Left lung (tissue), 10 donors: ENCODE measurements around the gene KRTAP29-1. TPM values are rescaled to one million over a fixed set of nuclear protein-coding genes. Genes with fewer than 3 reads are reported as not detected.

Experiments
- ATAC-seq: fragments of 200-7000 bp; cut with Tn5 transposase; one replicate; pipeline ENCODE4 v1.9.1; 2020; ENCODE audit warnings: moderate library complexity
- DNase-seq, 4 donors: peaks; one replicate each; pipeline ENCODE4 v3.0.0-alpha.2; 2013 to 2020
- H3K27ac ChIP-seq, 2 donors: fragments of 200-600 bp; sonication (generic) in 1 of 2; one replicate each; pipeline versions ENCODE4 v1.5.0 to v1.8.0; 2020 to 2021
- H3K27me3 ChIP-seq, 2 donors: fragments of 200-600 bp; sonication (generic) in 1 of 2; one replicate each; pipeline versions ENCODE4 v1.5.0 to v1.8.0; 2020 to 2021
- H3K36me3 ChIP-seq, 2 donors: fragments of 200-600 bp; sonication (generic) in 1 of 2; one replicate each; pipeline versions ENCODE4 v1.5.0 to v1.8.0; 2020 to 2021
- H3K4me1 ChIP-seq, 2 donors: fragments of 200-600 bp; one replicate each; pipeline ENCODE4 v1.8.0; 2021
- H3K4me3 ChIP-seq, 2 donors: fragments of 200-600 bp; sonication (generic) in 1 of 2; one replicate each; pipeline versions ENCODE4 v1.5.0 to v1.8.0; 2020 to 2021; ENCODE audit warnings: mild to moderate bottlenecking in 1 of 2
- H3K9me3 ChIP-seq, 2 donors: fragments of 200-600 bp; sonication (generic) in 1 of 2; one replicate each; pipeline versions ENCODE4 v1.5.0 to v1.8.0; 2020 to 2021
- intact Hi-C, 2 donors: fragments of 100-400 bp; cut with DNase I; formaldehyde crosslinking; loops; one replicate each; pipeline versions ENCODE4 v1.11.2 to v1.14.2; 2022
- polyA plus RNA-seq, 6 donors: library from polyadenylated mRNA; unstranded; fragments of 120-200 nt; gene quantifications; one replicate each; pipeline ENCODE4 v1.2.1, GENCODE V29; 2013; ENCODE audit not compliant: insufficient read length in 6 of 6
- total RNA-seq, 2 donors: library from RNA; stranded (reverse); fragmentation: NEBNext Ultra II Directional; extraction: Animal tissue kit (Norgen Biotek cat#: 25700); gene quantifications; one replicate each; pipeline ENCODE4 v1.2.1, GENCODE V29; 2021
- TF ChIP-seq, protein P1 (sequence below), 2 donors: fragments of 200-600 bp; sonication (generic) in 1 of 2; IDR thresholded peaks; one replicate each; pipeline versions ENCODE4 v1.5.0 to v1.8.0; 2021; ENCODE audit warnings: antibody characterized with exemption in 2 of 2
- donor health status: DM: no; HTN: yes; CAD: no.
- donor health status: DM: no; HTN: no; CAD: no.

KRTAP29-1 gene
- total and polyA plus RNA-seq, 8 donors: not detected

DNA sequence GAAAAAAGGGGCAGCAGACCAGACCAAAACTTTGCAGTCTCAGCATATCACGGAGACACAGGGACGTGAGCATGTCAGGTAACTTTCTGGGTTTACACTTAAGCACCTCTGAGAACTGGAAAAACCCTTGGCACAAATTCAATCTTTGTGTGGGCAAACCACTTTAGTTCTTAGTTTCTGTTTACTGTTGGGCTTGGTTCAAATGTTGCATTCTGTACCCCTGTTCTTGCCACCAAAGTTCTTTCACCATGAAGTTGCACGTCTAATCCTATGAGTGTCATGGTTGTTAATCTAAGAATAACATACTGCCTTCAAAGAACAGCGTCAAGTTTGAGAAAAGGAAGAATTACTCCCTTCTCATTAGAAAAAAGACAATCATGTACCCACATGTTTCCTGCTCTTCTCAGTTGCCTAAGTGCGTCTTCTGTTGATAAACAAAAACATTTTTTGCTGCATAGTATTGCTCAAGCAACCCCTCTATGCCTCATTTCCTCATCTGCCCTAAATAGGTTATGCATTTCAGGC is 36.4 kb upstream of the KRTAP29-1 start:
- H3K4me1 ChIP-seq: peaks cover 0 to 14% of the 10 kb centered on the region in 2 donors
- H3K36me3 ChIP-seq: no peaks in the 10 kb centered on the region
- peaks cover 0 to 7% of the 10 kb centered on the region in 2 donors for H3K9me3 ChIP-seq
- TF ChIP-seq, protein P1, sequence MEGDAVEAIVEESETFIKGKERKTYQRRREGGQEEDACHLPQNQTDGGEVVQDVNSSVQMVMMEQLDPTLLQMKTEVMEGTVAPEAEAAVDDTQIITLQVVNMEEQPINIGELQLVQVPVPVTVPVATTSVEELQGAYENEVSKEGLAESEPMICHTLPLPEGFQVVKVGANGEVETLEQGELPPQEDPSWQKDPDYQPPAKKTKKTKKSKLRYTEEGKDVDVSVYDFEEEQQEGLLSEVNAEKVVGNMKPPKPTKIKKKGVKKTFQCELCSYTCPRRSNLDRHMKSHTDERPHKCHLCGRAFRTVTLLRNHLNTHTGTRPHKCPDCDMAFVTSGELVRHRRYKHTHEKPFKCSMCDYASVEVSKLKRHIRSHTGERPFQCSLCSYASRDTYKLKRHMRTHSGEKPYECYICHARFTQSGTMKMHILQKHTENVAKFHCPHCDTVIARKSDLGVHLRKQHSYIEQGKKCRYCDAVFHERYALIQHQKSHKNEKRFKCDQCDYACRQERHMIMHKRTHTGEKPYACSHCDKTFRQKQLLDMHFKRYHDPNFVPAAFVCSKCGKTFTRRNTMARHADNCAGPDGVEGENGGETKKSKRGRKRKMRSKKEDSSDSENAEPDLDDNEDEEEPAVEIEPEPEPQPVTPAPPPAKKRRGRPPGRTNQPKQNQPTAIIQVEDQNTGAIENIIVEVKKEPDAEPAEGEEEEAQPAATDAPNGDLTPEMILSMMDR (IDR thresholded peaks at IDR 0.05): no peak
- ATAC-seq (peak; percentile 79), DNase-seq (peak in 1 of 4 donors; percentile 46)
- peak overlapping the region in 1 of 2 donors; percentile 8 for H3K27ac ChIP-seq
- H3K27me3 ChIP-seq: no peaks in the 10 kb centered on the region
- intact Hi-C loops: no loop called here
- H3K4me3 ChIP-seq: no peak overlapping the region

DNA sequence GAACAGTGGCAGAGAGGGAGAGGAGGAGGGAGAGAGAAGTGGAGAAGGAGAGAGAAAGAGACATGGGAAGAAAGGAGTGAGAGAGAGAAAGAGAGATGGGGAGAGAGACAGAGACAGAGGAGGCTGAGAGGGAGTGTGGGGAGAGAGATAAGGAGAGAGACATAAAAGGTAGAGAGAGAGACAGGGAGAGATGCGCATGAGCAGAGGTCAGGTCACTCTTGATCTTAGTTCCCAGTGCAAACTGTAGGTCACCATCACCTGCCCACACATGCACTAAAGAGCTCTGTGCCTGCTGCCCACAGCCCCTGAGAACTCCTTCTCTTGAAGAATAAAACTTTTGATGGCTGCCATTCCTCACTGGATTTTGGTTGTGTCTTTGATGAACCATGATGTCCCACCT is 33.1 kb upstream of the KRTAP29-1 start:
- H3K4me3 ChIP-seq: no peak overlapping the region
- DNase-seq (no peak), ATAC-seq (no peak)
- TF ChIP-seq, protein P1 (IDR thresholded peaks at IDR 0.05): no peak
- peaks cover 0 to 14% of the 10 kb centered on the region in 2 donors for H3K4me1 ChIP-seq
- intact Hi-C loops: no loop called here
- H3K27me3 ChIP-seq: no peaks in the 10 kb centered on the region
- no peaks in the 10 kb centered on the region for H3K9me3 ChIP-seq
- no peaks in the 10 kb centered on the region for H3K36me3 ChIP-seq
- no peak overlapping the region for H3K27ac ChIP-seq

DNA sequence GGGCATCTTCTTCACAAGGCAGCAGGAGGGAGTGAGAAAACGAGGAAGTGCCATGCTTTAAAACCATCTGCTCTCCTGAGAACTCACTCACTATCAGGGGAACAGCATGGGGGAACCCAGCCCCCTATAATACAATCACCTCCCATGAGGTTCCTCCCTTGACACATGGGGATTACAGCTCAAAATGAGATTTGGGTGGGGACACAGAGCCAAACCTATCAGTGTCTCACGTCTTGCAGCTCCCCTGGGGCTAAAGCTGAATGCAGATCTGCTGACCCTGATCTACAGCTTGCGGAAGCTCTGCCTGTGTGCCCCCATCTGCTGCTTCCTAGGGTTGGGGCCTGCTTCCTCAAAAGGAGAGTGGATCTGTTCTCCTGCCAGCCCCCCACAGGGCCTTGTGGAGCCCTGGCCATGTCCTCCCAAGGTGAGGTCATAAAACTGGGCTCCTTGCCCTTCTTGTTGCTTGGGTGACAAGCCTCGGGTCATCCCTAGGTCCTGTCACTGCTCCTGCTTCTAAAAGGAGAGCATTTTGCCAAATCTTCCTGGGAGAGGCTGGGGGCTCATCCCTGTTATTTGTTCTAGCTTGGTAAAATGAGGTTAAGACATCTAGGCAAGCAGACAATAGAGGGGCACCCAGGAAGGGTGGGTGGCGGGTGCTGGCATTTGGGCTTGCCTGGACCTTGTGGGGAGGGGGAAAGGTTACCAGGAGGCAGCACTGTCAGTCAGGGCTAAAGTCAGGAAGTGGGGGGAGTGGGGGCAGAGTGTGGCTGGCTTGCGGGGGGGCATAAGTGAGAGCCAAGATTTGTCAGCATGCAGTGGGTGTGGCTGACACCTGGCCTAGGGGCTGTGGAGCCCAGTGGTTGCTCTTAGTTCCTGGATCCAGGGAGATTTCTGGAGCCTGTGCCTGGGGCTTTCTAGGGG is 32.0 kb upstream of the KRTAP29-1 start:
- DNase-seq (no peak), ATAC-seq (no peak)
- Histone ChIP-seq H3K27me3 (no peaks in the 10 kb centered on the region), H3K9me3 (no peaks in the 10 kb centered on the region), H3K27ac (no peak overlapping the region), H3K4me1 (peaks cover 0 to 7% of the 10 kb centered on the region in 2 donors), H3K4me3 (no peak overlapping the region), H3K36me3 (no peaks in the 10 kb centered on the region)
- intact Hi-C loops: no loop called here
- TF ChIP-seq, protein P1 (IDR thresholded peaks at IDR 0.05): no peak

DNA sequence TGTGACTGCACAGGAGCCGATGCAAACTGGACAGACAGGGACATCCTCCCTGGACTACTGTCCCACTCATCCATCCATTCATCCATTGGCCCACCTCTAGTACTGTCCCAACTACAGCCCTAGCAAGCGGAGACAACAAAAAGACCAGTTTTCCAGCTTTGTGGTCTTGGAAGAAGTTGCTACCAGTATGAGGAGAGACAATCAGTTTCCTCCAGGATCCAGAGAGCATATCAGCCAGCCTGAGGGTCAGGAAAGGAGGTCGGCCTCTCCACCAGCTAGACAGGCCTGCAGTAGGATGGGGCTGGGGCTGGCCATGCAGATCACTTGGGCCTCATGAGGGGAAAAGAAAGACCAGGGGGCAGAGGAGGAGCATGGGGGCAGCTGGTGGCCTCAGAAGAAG is 31.2 kb upstream of the KRTAP29-1 start:
- ATAC-seq: no peak
- no peak overlapping the region for H3K4me3 ChIP-seq
- H3K27me3 ChIP-seq: no peaks in the 10 kb centered on the region
- no peaks in the 10 kb centered on the region for H3K36me3 ChIP-seq
- no peaks in the 10 kb centered on the region for H3K9me3 ChIP-seq
- intact Hi-C loops: no loop called here
- H3K27ac ChIP-seq: no peak overlapping the region
- H3K4me1 ChIP-seq: no peaks in the 10 kb centered on the region
- DNase-seq: no peak
- TF ChIP-seq, protein P1 (IDR thresholded peaks at IDR 0.05): no peak

DNA sequence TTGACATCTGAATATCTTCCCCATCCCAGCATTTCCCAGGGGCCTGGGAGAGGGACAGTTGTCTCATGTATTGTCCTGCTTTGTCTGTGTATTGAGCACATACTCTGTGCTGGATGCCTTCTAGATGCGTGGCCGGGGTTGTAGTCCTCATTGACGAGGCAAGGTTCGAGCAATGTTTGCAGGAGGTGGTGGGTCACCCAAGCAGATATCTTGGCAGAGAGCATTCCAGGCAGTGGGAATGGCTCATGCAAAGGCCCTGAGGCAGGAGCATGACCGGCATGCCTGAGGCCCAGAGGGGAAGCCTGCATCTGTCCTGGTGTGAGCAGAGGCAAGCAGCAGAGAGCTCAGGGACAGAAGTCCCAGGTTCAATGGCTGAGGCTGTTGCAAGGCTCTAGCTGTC is 30.4 kb upstream of the KRTAP29-1 start:
- no peak for ATAC-seq
- intact Hi-C loops: no loop called here
- no peaks in the 10 kb centered on the region for H3K36me3 ChIP-seq
- DNase-seq: no peak
- no peaks in the 10 kb centered on the region for H3K9me3 ChIP-seq
- H3K27ac ChIP-seq: no peak overlapping the region
- no peaks in the 10 kb centered on the region for H3K4me1 ChIP-seq
- no peaks in the 10 kb centered on the region for H3K27me3 ChIP-seq
- TF ChIP-seq, protein P1 (IDR thresholded peaks at IDR 0.05): no peak
- no peak overlapping the region for H3K4me3 ChIP-seq
